ENCODE data around the gene TAMALIN.

GRCh38 chr12:52055731-52056711, 49.3 kb downstream of the TAMALIN start:
- TF ChIP-seq CTCF (IDR thresholded peaks at IDR 0.05) (no peak), POLR2A (IDR thresholded peaks at IDR 0.05) (no peak)

All from esophagus squamous epithelium (tissue), 4 donors.